ENCODE measurements around the gene FYB1.

The FYB1 gene

DNA sequence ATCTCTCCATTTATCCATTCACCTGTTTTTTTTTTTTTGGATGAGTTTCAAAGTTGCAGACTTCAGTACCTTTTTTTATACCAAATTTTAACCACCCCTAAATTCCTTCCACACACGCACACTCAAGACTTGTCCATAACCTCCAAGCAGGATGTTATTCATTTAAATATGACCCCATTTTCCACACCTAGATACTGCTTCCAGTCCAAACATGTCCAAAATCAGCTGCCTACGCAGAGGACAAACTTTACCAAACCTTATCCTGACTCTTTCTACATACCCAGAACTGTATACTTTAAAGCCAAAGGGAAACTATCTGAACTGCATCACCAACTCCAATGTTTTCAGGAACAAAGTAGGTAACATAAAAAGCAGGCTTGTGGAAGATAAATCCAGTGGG lies 36.0 kb upstream of the FYB1 start:
- Histone ChIP-seq H3K9ac (ENCODE audit: low read depth, low read length, poor library complexity) (no peak overlapping the region), H3K36me3 (replicated peaks in 1 of 2; ENCODE audit: control insufficient read depth in 2 of 2, insufficient read depth in 2 of 2, low read length in 2 of 2) (no peaks in the 10 kb centered on the region), H2AK5ac (ENCODE audit: low read depth, low read length) (no peak overlapping the region), H4K91ac (ENCODE audit: low read depth, low read length, poor library complexity) (no peak overlapping the region), H3K4me2 (ENCODE audit: insufficient read depth, low read length, poor library complexity, severe bottlenecking) (no peak overlapping the region), H3K18ac (ENCODE audit: low read length) (no peak overlapping the region), H4K8ac (ENCODE audit: low read depth, low read length) (no peak overlapping the region), H3K9me3 (replicated peaks in 1 of 2; ENCODE audit: control insufficient read depth in 2 of 2, insufficient read depth in 1 of 2, low read depth in 1 of 2, low read length in 2 of 2) (no peaks in the 10 kb centered on the region), H3K14ac (ENCODE audit: low read length) (no peak overlapping the region), H2BK120ac (ENCODE audit: low read depth, low read length) (no peak overlapping the region), H3K23ac (ENCODE audit: low read depth, low read length, poor library complexity) (no peak overlapping the region), H3K4me3 (ENCODE audit: low read length in 2 of 2) (no peak overlapping the region), H2BK15ac (ENCODE audit: low read length) (no peak overlapping the region), H3K79me1 (ENCODE audit: low read depth, low read length) (no peaks in the 10 kb centered on the region), H3K27ac (replicated peaks; ENCODE audit: low read length) (no peak overlapping the region), H2BK12ac (ENCODE audit: low read length) (no peak overlapping the region), H3K4me1 (ENCODE audit: control insufficient read depth in 2 of 2, insufficient read depth in 1 of 2, low read depth in 1 of 2, low read length in 2 of 2) (no peaks in the 10 kb centered on the region), H2BK5ac (ENCODE audit: low read length) (no peak overlapping the region), H3K27me3 (ENCODE audit: control insufficient read depth in 3 of 3, insufficient read depth in 3 of 3, low read depth in 1 of 3, low read length in 3 of 3) (no peaks in the 10 kb centered on the region), H2AFZ (ENCODE audit: low read length) (no peak overlapping the region), H3K4ac (ENCODE audit: low read length) (no peak overlapping the region)
- WGBS, 2 donors (ENCODE audit: extremely low coverage in 2 of 2, insufficient read length in 2 of 2, insufficient replicate concordance in 1 of 2) = no CpG with 5 or more reads among the region's 2 CpGs
- DNase-seq (ENCODE audit: low spot score) = no peak

DNA sequence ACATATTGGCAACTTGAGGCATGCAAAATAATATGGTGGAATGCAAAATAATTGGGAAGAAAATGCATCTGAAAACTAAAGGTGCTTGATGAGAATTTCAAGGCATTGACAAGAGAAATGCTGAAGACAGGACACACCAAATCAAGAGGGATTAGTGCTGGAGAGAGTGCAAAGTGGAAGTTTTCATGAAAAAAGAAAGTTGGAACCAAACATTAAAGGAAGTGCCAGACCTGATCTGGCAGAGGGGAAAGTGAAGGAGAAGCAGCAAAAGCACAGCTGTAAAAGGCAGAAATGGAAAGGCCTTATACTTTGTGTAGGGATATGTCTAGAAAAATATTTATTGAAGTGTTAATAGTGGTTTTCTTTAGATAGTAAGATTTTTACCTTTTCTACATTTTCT lies 35.3 kb upstream of the FYB1 start:
- Histone ChIP-seq H3K4me3 (ENCODE audit: low read length in 2 of 2) (no peak overlapping the region), H3K4me1 (ENCODE audit: control insufficient read depth in 2 of 2, insufficient read depth in 1 of 2, low read depth in 1 of 2, low read length in 2 of 2) (no peaks in the 10 kb centered on the region), H2AFZ (ENCODE audit: low read length) (no peak overlapping the region), H3K4me2 (ENCODE audit: insufficient read depth, low read length, poor library complexity, severe bottlenecking) (no peak overlapping the region), H3K79me1 (ENCODE audit: low read depth, low read length) (no peaks in the 10 kb centered on the region), H3K9me3 (replicated peaks in 1 of 2; ENCODE audit: control insufficient read depth in 2 of 2, insufficient read depth in 1 of 2, low read depth in 1 of 2, low read length in 2 of 2) (no peaks in the 10 kb centered on the region), H3K4ac (ENCODE audit: low read length) (no peak overlapping the region), H3K9ac (ENCODE audit: low read depth, low read length, poor library complexity) (no peak overlapping the region), H3K14ac (ENCODE audit: low read length) (no peak overlapping the region), H2BK15ac (ENCODE audit: low read length) (no peak overlapping the region), H3K18ac (ENCODE audit: low read length) (no peak overlapping the region), H2BK12ac (ENCODE audit: low read length) (no peak overlapping the region), H4K91ac (ENCODE audit: low read depth, low read length, poor library complexity) (no peak overlapping the region), H2BK120ac (ENCODE audit: low read depth, low read length) (no peak overlapping the region), H3K27me3 (ENCODE audit: control insufficient read depth in 3 of 3, insufficient read depth in 3 of 3, low read depth in 1 of 3, low read length in 3 of 3) (no peaks in the 10 kb centered on the region), H3K27ac (replicated peaks; ENCODE audit: low read length) (no peak overlapping the region), H3K23ac (ENCODE audit: low read depth, low read length, poor library complexity) (no peak overlapping the region), H2BK5ac (ENCODE audit: low read length) (no peak overlapping the region), H4K8ac (ENCODE audit: low read depth, low read length) (no peak overlapping the region), H2AK5ac (ENCODE audit: low read depth, low read length) (no peak overlapping the region), H3K36me3 (replicated peaks in 1 of 2; ENCODE audit: control insufficient read depth in 2 of 2, insufficient read depth in 2 of 2, low read length in 2 of 2) (no peaks in the 10 kb centered on the region)
- no peak for DNase-seq (ENCODE audit: low spot score)

DNA sequence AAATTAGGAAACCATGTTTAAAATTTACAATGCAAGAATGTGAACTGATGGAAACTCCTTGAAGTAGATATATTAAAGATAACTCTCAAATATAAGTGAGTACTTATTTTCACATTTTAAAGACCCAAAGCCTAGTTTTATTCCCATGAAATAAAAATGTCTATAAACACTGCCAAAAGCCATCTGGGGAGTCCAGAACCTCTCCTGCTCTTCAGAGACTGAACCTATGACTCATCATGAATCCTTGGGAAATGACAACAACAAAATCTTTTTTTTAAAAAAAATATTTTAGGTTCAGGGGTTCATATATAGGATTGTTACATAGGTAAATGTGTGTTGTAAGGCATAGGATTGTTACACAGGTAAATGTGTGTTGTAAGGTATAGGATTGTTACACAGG lies 33.8 kb upstream of the FYB1 start:
- Histone ChIP-seq H3K4me2 (ENCODE audit: insufficient read depth, low read length, poor library complexity, severe bottlenecking) (no peak overlapping the region), H3K79me1 (ENCODE audit: low read depth, low read length) (no peaks in the 10 kb centered on the region), H2BK12ac (ENCODE audit: low read length) (no peak overlapping the region), H2AK5ac (ENCODE audit: low read depth, low read length) (no peak overlapping the region), H3K27me3 (ENCODE audit: control insufficient read depth in 3 of 3, insufficient read depth in 3 of 3, low read depth in 1 of 3, low read length in 3 of 3) (no peaks in the 10 kb centered on the region), H3K4ac (ENCODE audit: low read length) (no peak overlapping the region), H4K91ac (ENCODE audit: low read depth, low read length, poor library complexity) (no peak overlapping the region), H3K14ac (ENCODE audit: low read length) (no peak overlapping the region), H2BK5ac (ENCODE audit: low read length) (no peak overlapping the region), H3K9ac (ENCODE audit: low read depth, low read length, poor library complexity) (no peak overlapping the region), H3K9me3 (replicated peaks in 1 of 2; ENCODE audit: control insufficient read depth in 2 of 2, insufficient read depth in 1 of 2, low read depth in 1 of 2, low read length in 2 of 2) (no peaks in the 10 kb centered on the region), H3K23ac (ENCODE audit: low read depth, low read length, poor library complexity) (no peak overlapping the region), H3K18ac (ENCODE audit: low read length) (no peak overlapping the region), H4K8ac (ENCODE audit: low read depth, low read length) (no peak overlapping the region), H3K4me1 (ENCODE audit: control insufficient read depth in 2 of 2, insufficient read depth in 1 of 2, low read depth in 1 of 2, low read length in 2 of 2) (no peaks in the 10 kb centered on the region), H2AFZ (ENCODE audit: low read length) (no peak overlapping the region), H2BK15ac (ENCODE audit: low read length) (no peak overlapping the region), H3K4me3 (ENCODE audit: low read length in 2 of 2) (no peak overlapping the region), H3K27ac (replicated peaks; ENCODE audit: low read length) (no peak overlapping the region), H2BK120ac (ENCODE audit: low read depth, low read length) (no peak overlapping the region), H3K36me3 (replicated peaks in 1 of 2; ENCODE audit: control insufficient read depth in 2 of 2, insufficient read depth in 2 of 2, low read length in 2 of 2) (no peaks in the 10 kb centered on the region)
- DNase-seq (ENCODE audit: low spot score) = no peak

DNA sequence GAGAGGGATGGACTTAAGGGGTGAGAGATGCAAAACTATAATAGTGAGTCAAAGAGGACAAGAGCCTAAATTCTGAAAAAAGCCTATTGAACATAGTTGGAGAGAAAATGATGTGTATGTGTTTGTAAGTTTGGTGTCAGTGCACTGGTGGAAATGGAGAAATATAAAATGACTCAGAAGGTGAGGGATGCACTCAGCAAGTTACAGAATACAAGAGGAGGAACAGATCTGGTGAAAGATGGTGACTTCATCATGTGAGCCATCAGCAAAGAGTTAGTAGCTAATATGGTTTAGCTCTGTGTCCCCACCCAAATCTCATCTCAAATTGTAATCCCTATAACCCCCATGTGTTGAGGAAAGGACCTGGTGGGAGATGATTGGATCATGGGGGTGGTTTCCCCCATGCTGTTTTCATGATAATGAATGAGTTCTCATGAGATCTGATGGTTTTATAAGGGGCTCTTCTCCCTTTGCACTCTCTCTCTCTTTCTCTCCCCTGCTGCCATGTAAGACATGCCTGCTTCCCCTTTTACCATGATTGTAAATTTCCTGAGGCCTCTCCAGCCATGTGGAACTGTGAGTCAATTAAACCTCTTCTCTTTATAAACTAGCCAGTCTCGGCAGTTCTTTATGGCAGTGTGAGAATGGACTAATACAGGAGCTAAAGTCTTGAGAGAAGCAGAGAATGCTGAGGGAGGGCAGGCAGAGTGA lies 30.4 kb upstream of the FYB1 start:
- Histone ChIP-seq H3K27me3 (ENCODE audit: control insufficient read depth in 3 of 3, insufficient read depth in 3 of 3, low read depth in 1 of 3, low read length in 3 of 3) (no peaks in the 10 kb centered on the region), H4K8ac (ENCODE audit: low read depth, low read length) (no peak overlapping the region), H3K23ac (ENCODE audit: low read depth, low read length, poor library complexity) (no peak overlapping the region), H2BK12ac (ENCODE audit: low read length) (no peak overlapping the region), H2BK15ac (ENCODE audit: low read length) (no peak overlapping the region), H2BK120ac (ENCODE audit: low read depth, low read length) (no peak overlapping the region), H3K9me3 (replicated peaks in 1 of 2; ENCODE audit: control insufficient read depth in 2 of 2, insufficient read depth in 1 of 2, low read depth in 1 of 2, low read length in 2 of 2) (no peaks in the 10 kb centered on the region), H3K18ac (ENCODE audit: low read length) (no peak overlapping the region), H2AFZ (ENCODE audit: low read length) (no peak overlapping the region), H3K79me1 (ENCODE audit: low read depth, low read length) (no peaks in the 10 kb centered on the region), H3K4me3 (ENCODE audit: low read length in 2 of 2) (no peak overlapping the region), H3K4me2 (ENCODE audit: insufficient read depth, low read length, poor library complexity, severe bottlenecking) (no peak overlapping the region), H3K27ac (replicated peaks; ENCODE audit: low read length) (no peak overlapping the region), H3K4ac (ENCODE audit: low read length) (no peak overlapping the region), H3K9ac (ENCODE audit: low read depth, low read length, poor library complexity) (no peak overlapping the region), H3K4me1 (ENCODE audit: control insufficient read depth in 2 of 2, insufficient read depth in 1 of 2, low read depth in 1 of 2, low read length in 2 of 2) (no peaks in the 10 kb centered on the region), H3K14ac (ENCODE audit: low read length) (no peak overlapping the region), H3K36me3 (replicated peaks in 1 of 2; ENCODE audit: control insufficient read depth in 2 of 2, insufficient read depth in 2 of 2, low read length in 2 of 2) (no peaks in the 10 kb centered on the region), H2AK5ac (ENCODE audit: low read depth, low read length) (no peak overlapping the region), H2BK5ac (ENCODE audit: low read length) (no peak overlapping the region), H4K91ac (ENCODE audit: low read depth, low read length, poor library complexity) (no peak overlapping the region)
- no CpG with 5 or more reads among the region's 1 CpG for WGBS, 2 donors (ENCODE audit: extremely low coverage in 2 of 2, insufficient read length in 2 of 2, insufficient replicate concordance in 1 of 2)
- no peak for DNase-seq (ENCODE audit: low spot score)

Data from neuronal stem cell (in vitro differentiated cells).